ENCODE measurements around the gene CDH4. TPM values are rescaled to one million over a fixed set of nuclear protein-coding genes. Genes with fewer than 3 reads are reported as not detected.

Gene CDH4
- total RNA-seq, 1 donor from 2014 or later: not detected

DNA sequence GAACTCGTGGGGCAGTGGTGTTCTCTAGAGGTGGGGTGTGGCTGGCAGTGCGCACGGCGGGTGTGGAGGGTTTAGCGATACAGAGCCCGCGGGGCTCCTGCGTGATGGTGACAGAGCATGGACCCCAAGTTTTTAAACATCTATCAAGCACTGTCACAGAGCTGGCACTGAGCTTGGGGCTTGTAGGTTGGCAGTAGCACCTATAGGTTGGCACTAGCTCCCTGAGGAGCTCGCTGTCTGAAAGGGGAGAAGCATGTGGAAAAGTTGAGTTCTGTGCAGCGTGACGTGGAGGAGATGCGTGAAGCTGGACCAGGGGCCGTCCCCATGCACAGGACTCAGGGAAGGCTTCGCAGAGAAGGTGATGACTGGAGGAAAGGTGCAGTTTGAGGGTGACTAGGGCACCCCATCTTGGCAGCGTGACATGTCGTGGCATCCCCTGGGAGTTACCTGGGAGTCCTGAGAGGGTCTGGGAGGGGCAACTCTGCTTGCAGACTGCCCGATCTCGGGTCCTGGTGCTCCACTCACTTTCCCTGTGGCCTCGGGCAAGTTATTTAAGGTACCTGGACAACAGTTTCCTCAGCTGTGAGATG is 122.0 kb downstream of the CDH4 start:
- Histone ChIP-seq H3K27me3 (no peaks in the 10 kb centered on the region), H3K27ac (no peak overlapping the region), H3K36me3 (no peaks in the 10 kb centered on the region), H3K4me1 (no peaks in the 10 kb centered on the region), H3K4me3 (no peak overlapping the region), H3K9me3 (no peaks in the 10 kb centered on the region)
- intact Hi-C loops (cut with DNase I): no loop called here
- TF ChIP-seq CTCF (IDR thresholded peaks at IDR 0.05): no peak
- no peak for DNase-seq (ENCODE audit: low spot score in 2 of 2)

- no peaks in the 10 kb centered on the region for H3K27me3 ChIP-seq
Observed at GRCh38 chr20:61376541-61377240, 124.6 kb downstream of the CDH4 start.

DNA sequence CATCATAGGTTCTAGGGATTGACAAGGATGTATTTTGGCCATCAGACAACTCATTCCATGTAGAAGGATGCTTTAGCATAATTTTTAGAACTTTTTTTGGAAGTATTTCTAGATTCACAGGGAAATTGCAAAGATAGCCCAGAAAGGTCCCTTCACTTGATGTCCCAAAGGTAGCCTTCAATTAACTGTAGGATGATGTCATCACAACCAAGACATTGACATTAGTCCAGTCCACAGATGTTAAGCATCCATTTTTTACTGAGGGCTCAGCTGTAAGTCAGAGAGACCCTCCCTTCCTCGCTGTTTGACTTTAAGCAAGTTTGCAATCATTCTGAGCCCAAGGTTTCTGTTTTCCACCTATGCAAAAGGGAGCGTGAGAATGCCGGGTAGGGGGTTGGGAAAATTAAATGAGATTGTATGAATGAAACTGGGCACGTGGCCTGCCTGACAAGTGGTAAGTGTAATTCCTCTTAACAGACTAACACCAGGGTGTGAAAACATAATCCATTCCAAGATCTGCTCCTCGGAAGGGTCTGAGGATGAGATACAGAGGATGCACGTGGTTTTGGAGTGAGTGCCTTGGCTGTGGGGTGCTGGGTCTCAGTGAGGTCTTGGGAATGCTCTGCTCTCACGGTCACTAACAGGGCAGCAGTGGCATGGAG is 126.8 kb downstream of the CDH4 start:
- no peaks in the 10 kb centered on the region for H3K9me3 ChIP-seq
- H3K27ac ChIP-seq: no peak overlapping the region
- H3K27me3 ChIP-seq: no peaks in the 10 kb centered on the region
- no peaks in the 10 kb centered on the region for H3K4me1 ChIP-seq
- intact Hi-C loops (cut with DNase I): no loop called here
- no peak overlapping the region for H3K4me3 ChIP-seq
- no peak for DNase-seq (ENCODE audit: low spot score in 2 of 2)
- no peak for TF ChIP-seq CTCF (IDR thresholded peaks at IDR 0.05)
- H3K36me3 ChIP-seq: no peaks in the 10 kb centered on the region

More at GRCh38 chr20:61376541-61377240, 124.6 kb downstream of the CDH4 start:
- Histone ChIP-seq H3K9me3 (no peaks in the 10 kb centered on the region), H3K36me3 (no peaks in the 10 kb centered on the region), H3K4me3 (no peak overlapping the region), H3K27ac (no peak overlapping the region), H3K4me1 (no peaks in the 10 kb centered on the region)
- DNase-seq (ENCODE audit: low spot score in 2 of 2): no peak
- TF ChIP-seq CTCF (IDR thresholded peaks at IDR 0.05): no peak
- intact Hi-C loops (cut with DNase I): no loop called here

DNA sequence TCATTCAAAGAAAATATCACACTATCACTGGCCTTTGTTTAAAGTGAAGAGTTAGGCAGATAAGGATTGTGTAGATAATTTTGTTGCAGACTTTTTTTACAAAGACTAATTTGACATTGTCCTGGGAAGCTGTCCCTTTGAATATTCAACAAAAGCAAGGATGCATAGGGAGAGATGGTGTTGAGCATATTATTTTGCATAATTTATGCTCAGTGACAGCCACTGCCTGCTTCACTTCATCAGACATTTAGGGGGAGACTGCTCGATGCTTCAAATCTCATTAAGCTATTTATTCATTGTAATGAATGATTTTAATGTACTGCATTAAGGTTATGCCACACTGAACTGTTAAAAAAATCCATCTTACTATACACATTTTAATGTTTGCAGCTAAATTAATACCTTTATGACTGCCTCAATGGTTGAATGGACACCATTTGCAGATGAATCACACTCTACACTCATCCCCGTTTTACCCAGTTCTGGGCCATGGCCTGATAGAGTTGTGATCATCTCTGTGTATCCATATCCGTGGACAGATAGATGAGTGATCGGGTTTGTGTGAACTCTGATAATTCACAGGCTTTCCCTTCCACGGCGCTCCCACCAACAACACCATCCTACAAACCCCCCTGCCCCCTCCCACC is 128.0 kb downstream of the CDH4 start:
- Histone ChIP-seq H3K9me3 (no peaks in the 10 kb centered on the region), H3K27ac (no peak overlapping the region), H3K27me3 (no peaks in the 10 kb centered on the region), H3K36me3 (no peaks in the 10 kb centered on the region), H3K4me3 (no peak overlapping the region), H3K4me1 (no peaks in the 10 kb centered on the region)
- intact Hi-C loops (cut with DNase I): no loop called here
- DNase-seq (ENCODE audit: low spot score in 2 of 2): no peak
- TF ChIP-seq CTCF (IDR thresholded peaks at IDR 0.05): no peak

DNA sequence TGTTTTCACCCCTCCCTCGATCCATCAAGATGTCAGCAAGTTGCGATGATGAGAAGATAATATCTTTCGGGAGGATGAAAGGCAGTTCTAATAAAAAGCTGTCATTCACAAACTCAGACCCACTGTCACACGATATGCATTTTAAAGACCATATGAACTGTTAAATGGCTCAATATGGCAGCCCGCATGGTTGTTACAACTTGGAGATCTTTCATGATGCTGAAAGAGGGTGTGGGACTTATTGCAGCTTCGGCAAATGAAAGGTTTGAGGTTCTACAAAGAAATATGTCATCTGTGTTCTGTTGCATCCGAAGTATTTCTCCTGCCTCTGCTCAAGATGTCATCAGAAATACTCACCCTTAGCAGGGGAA is 128.5 kb downstream of the CDH4 start:
- intact Hi-C loops (cut with DNase I): no loop called here
- Histone ChIP-seq H3K4me3 (no peak overlapping the region), H3K27ac (no peak overlapping the region), H3K9me3 (no peaks in the 10 kb centered on the region), H3K27me3 (no peaks in the 10 kb centered on the region), H3K36me3 (no peaks in the 10 kb centered on the region), H3K4me1 (no peaks in the 10 kb centered on the region)
- no peak for DNase-seq (ENCODE audit: low spot score in 2 of 2)
- TF ChIP-seq CTCF (IDR thresholded peaks at IDR 0.05): no peak
